GM10266 (cell line): Measurements from ENCODE around the gene RELN.

Source experiments
- DNase-seq: peaks from one replicate; pipeline ENCODE4 v3.0.0; 2012; ENCODE audit errors: extremely low spot score
- CTCF ChIP-seq: IDR thresholded peaks from 2 replicates; pipeline ENCODE4 v1.5.1; 2012; ENCODE audit warnings: mild to moderate bottlenecking, low read depth; ENCODE audit not compliant: control insufficient read depth, insufficient read depth; ENCODE audit errors: missing control alignments

Gene RELN

GRCh38 chr7:103594186-103594585, 395.3 kb downstream of the RELN start:
- DNase-seq = no peak
- TF ChIP-seq CTCF = no peak

GRCh38 chr7:103593691-103594090, 395.8 kb downstream of the RELN start:
- DNase-seq = no peak
- no peak for TF ChIP-seq CTCF

GRCh38 chr7:103592844-103593243, 396.6 kb downstream of the RELN start:
- no peak for DNase-seq
- no peak for TF ChIP-seq CTCF

- no peak for DNase-seq
- no peak for TF ChIP-seq CTCF
These were observed 397.3 kb downstream of the RELN start for GRCh38 chr7:103592187-103592586.

GRCh38 chr7:103580031-103580430, 409.4 kb downstream of the RELN start:
- DNase-seq = no peak
- TF ChIP-seq CTCF = no peak

- DNase-seq = no peak
- TF ChIP-seq CTCF = no peak
These were observed 412.4 kb downstream of the RELN start for GRCh38 chr7:103577059-103577458.

GRCh38 chr7:103576641-103577040, 412.8 kb downstream of the RELN start:
- TF ChIP-seq CTCF = no peak
- no peak for DNase-seq

GRCh38 chr7:103574576-103574975, 414.9 kb downstream of the RELN start:
- TF ChIP-seq CTCF = no peak
- no peak for DNase-seq
